ENCODE measurements around the gene RIF1.

The RIF1 gene

GRCh38 chr2:151472966-151473365, 63.3 kb downstream of the RIF1 start:
- TF ChIP-seq POLR2AphosphoS5 (IDR thresholded peaks at IDR 0.05; ENCODE audit: low read depth, low read length): no peak
- TF ChIP-seq SIN3A (IDR thresholded peaks at IDR 0.05; ENCODE audit: borderline replicate concordance, insufficient read depth, low read length): no peak
- no peak for TF ChIP-seq FOXP2 (optimal IDR thresholded peaks at IDR 0.05; ENCODE audit: borderline replicate concordance, extremely low read depth, extremely low read length, insufficient read depth)
- no peak for TF ChIP-seq REST (IDR thresholded peaks at IDR 0.05; ENCODE audit: insufficient read depth in 1 of 2, low read depth in 2 of 2, low read length in 2 of 2)
- no peak for TF ChIP-seq TAF1 (IDR thresholded peaks at IDR 0.05; ENCODE audit: borderline replicate concordance, insufficient read depth, low read length)

- no peak for TF ChIP-seq REST (IDR thresholded peaks at IDR 0.05; ENCODE audit: insufficient read depth in 1 of 2, low read depth in 2 of 2, low read length in 2 of 2)
- TF ChIP-seq TAF1 (IDR thresholded peaks at IDR 0.05; ENCODE audit: borderline replicate concordance, insufficient read depth, low read length): no peak
- no peak for TF ChIP-seq SIN3A (IDR thresholded peaks at IDR 0.05; ENCODE audit: borderline replicate concordance, insufficient read depth, low read length)
- TF ChIP-seq FOXP2 (optimal IDR thresholded peaks at IDR 0.05; ENCODE audit: borderline replicate concordance, extremely low read depth, extremely low read length, insufficient read depth): no peak
- TF ChIP-seq POLR2AphosphoS5 (IDR thresholded peaks at IDR 0.05; ENCODE audit: low read depth, low read length): no peak
Observed at GRCh38 chr2:151475071-151475470, 65.4 kb downstream of the RIF1 start.

- TF ChIP-seq POLR2AphosphoS5 (IDR thresholded peaks at IDR 0.05; ENCODE audit: low read depth, low read length) (no peak), SIN3A (IDR thresholded peaks at IDR 0.05; ENCODE audit: borderline replicate concordance, insufficient read depth, low read length) (no peak), TAF1 (IDR thresholded peaks at IDR 0.05; ENCODE audit: borderline replicate concordance, insufficient read depth, low read length) (no peak), FOXP2 (optimal IDR thresholded peaks at IDR 0.05; ENCODE audit: borderline replicate concordance, extremely low read depth, extremely low read length, insufficient read depth) (no peak), REST (IDR thresholded peaks at IDR 0.05; ENCODE audit: insufficient read depth in 1 of 2, low read depth in 2 of 2, low read length in 2 of 2) (no peak)
Observed at GRCh38 chr2:151476287-151476686, 66.6 kb downstream of the RIF1 start.

- TF ChIP-seq POLR2AphosphoS5 (IDR thresholded peaks at IDR 0.05; ENCODE audit: low read depth, low read length) (no peak), SIN3A (IDR thresholded peaks at IDR 0.05; ENCODE audit: borderline replicate concordance, insufficient read depth, low read length) (no peak), TAF1 (IDR thresholded peaks at IDR 0.05; ENCODE audit: borderline replicate concordance, insufficient read depth, low read length) (no peak), FOXP2 (optimal IDR thresholded peaks at IDR 0.05; ENCODE audit: borderline replicate concordance, extremely low read depth, extremely low read length, insufficient read depth) (no peak), REST (IDR thresholded peaks at IDR 0.05; ENCODE audit: insufficient read depth in 1 of 2, low read depth in 2 of 2, low read length in 2 of 2) (no peak)
Observed at GRCh38 chr2:151478011-151478410, 68.3 kb downstream of the RIF1 start.

- TF ChIP-seq SIN3A (IDR thresholded peaks at IDR 0.05; ENCODE audit: borderline replicate concordance, insufficient read depth, low read length) (no peak), POLR2AphosphoS5 (IDR thresholded peaks at IDR 0.05; ENCODE audit: low read depth, low read length) (no peak), FOXP2 (optimal IDR thresholded peaks at IDR 0.05; ENCODE audit: borderline replicate concordance, extremely low read depth, extremely low read length, insufficient read depth) (no peak)
Observed at GRCh38 chr2:151481744-151482143, 72.0 kb downstream of the RIF1 start.

All from PFSK-1 (cell line).